GM23248 (cell line): Measurements from ENCODE around the gene STON2. TPM values are rescaled to one million over a fixed set of nuclear protein-coding genes. Genes with fewer than 3 reads are reported as not detected.

Experiments
- DNase-seq: peaks from one replicate; pipeline ENCODE4 v3.0.0-alpha.2; 2015
- H2AFZ ChIP-seq: fragments of 200-600 bp; sonication (generic); 2 replicates; pipeline ENCODE4 v1.6.1; 2016; ENCODE audit warnings: antibody characterized with exemption
- H3F3A ChIP-seq: fragments of 200-600 bp; sonication (generic); 2 replicates; pipeline ENCODE4 v1.6.1; 2016; ENCODE audit warnings: mild to moderate bottlenecking, antibody characterized with exemption, mixed run types; ENCODE audit not compliant: insufficient read depth
- H3K27ac ChIP-seq: fragments of 200-600 bp; sonication (generic); 2 replicates; pipeline ENCODE4 v1.5.1; 2016; ENCODE audit warnings: mild to moderate bottlenecking
- H3K27me3 ChIP-seq: fragments of 200-600 bp; sonication (generic); replicated peaks from 2 replicates; pipeline ENCODE4 v1.6.1; 2016; ENCODE audit warnings: mild to moderate bottlenecking; ENCODE audit not compliant: insufficient read depth
- H3K36me3 ChIP-seq: fragments of 200-600 bp; sonication (generic); 2 replicates; pipeline ENCODE4 v1.6.1; 2016; ENCODE audit warnings: low read depth, mild to moderate bottlenecking
- H3K4me1 ChIP-seq: fragments of 200-600 bp; sonication (generic); 2 replicates; pipeline ENCODE4 v1.6.1; 2016; ENCODE audit warnings: mild to moderate bottlenecking; ENCODE audit not compliant: insufficient read depth
- H3K4me2 ChIP-seq: fragments of 200-600 bp; sonication (generic); one replicate; pipeline ENCODE4 v1.6.1; 2016; ENCODE audit warnings: mild to moderate bottlenecking; ENCODE audit not compliant: unreplicated experiment
- H3K4me3 ChIP-seq: fragments of 200-600 bp; sonication (generic); 2 replicates; pipeline ENCODE4 v1.5.1; 2016; ENCODE audit warnings: mild to moderate bottlenecking
- H3K79me2 ChIP-seq: fragments of 200-600 bp; sonication (generic); 2 replicates; pipeline ENCODE4 v1.6.1; 2016; ENCODE audit warnings: mild to moderate bottlenecking; ENCODE audit not compliant: insufficient read depth
- H3K9ac ChIP-seq: fragments of 200-600 bp; sonication (generic); 2 replicates; pipeline ENCODE4 v1.6.1; 2016; ENCODE audit warnings: mild to moderate bottlenecking
- H3K9me2 ChIP-seq: fragments of 200-600 bp; sonication (generic); 2 replicates; pipeline ENCODE4 v1.6.1; 2016; ENCODE audit warnings: mixed run types, mild to moderate bottlenecking, moderate library complexity; ENCODE audit not compliant: insufficient read depth
- H3K9me3 ChIP-seq: fragments of 200-600 bp; sonication (generic); one replicate; pipeline ENCODE4 v1.6.1; 2017; ENCODE audit warnings: low read depth
- H4K20me1 ChIP-seq: fragments of 200-600 bp; sonication (generic); 2 replicates; pipeline ENCODE4 v1.6.0; 2016; ENCODE audit not compliant: insufficient read depth
- EZH2 ChIP-seq: fragments of 200-600 bp; sonication (generic); IDR thresholded peaks from 2 replicates; pipeline ENCODE4 v1.6.1; 2018; ENCODE audit warnings: antibody characterized with exemption, mild to moderate bottlenecking; ENCODE audit not compliant: insufficient read depth, poor library complexity, severe bottlenecking
- EZH2phosphoT487 ChIP-seq: fragments of 200-600 bp; sonication (generic); IDR thresholded peaks from 2 replicates; pipeline ENCODE4 v1.6.1; 2018; ENCODE audit warnings: antibody characterized with exemption, moderate library complexity, mild to moderate bottlenecking, low read depth; ENCODE audit not compliant: insufficient read depth
- WGBS, 2 experiments: methylation state at CpG; one replicate each; pipeline ENCODE4 v1.1.6; 2015 to 2017; ENCODE audit warnings: low lambda C conversion rate in 2 of 2, low coverage in 1 of 2; ENCODE audit errors: missing lambda C conversion rate in 2 of 2; 5-methylcytosine and 5-hydroxymethylcytosine counted together
- in situ Hi-C: fragments of 300-500 bp; cut with MboI; formaldehyde crosslinking; loops from 2 replicates; pipeline ENCODE4 v1.15.0; 2020
- polyA plus RNA-seq: library from polyadenylated mRNA; unstranded; fragments of >200 nt; fragmentation: Nextera tagmentation; extraction: Ambion mirVana; gene quantifications from 2 replicates; pipeline ENCODE4 v1.2.1, GENCODE V29; 2016
- total RNA-seq: library from RNA; depleted of rRNA; stranded (reverse); fragments of >200 nt; shearing (Covaris generic); gene quantifications from 2 replicates; pipeline ENCODE4 v1.2.3, GENCODE V29; 2014

STON2 gene
- total and polyA plus RNA-seq, 2 experiments from 2014 or later = 0.14 TPM; not detected in 1

DNA sequence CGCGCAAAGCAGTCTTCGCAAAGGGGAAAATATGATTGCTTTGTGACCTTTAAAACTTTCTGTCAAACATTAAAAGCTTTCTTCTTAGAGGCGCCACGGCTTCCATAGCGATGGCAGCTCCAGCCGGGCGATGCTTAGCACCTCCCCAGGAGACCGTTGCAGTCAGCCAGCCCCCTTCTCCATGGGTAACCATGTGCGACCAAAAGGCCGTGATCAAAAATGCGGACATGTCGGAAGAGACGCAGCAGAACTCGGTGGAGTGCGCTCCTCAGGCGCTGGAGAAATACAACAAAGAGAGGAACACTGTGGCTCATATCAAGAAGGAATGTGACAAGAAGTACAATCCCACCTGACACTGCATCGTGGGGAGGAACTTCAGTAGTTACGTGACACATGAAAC is 12.7 kb upstream of the STON2 start:
- no peaks in the 10 kb centered on the region for H3K79me2 ChIP-seq
- H3K9ac ChIP-seq = no peak overlapping the region
- WGBS, 2 experiments = 70 to 73% methylated on average over 19 of the region's 19 CpGs
- no peaks in the 10 kb centered on the region for H3K36me3 ChIP-seq
- no peak overlapping the region for H3K4me3 ChIP-seq
- DNase-seq = no peak
- in situ Hi-C loops = no loop called here
- no peaks in the 10 kb centered on the region for H3K9me3 ChIP-seq
- H3F3A ChIP-seq = no peaks in the 10 kb centered on the region
- no peak overlapping the region for H2AFZ ChIP-seq
- no peaks in the 10 kb centered on the region for H3K4me1 ChIP-seq
- no peak for TF ChIP-seq EZH2
- no peak for TF ChIP-seq EZH2phosphoT487
- no peak overlapping the region for H3K4me2 ChIP-seq
- H4K20me1 ChIP-seq = no peaks in the 10 kb centered on the region
- H3K27me3 ChIP-seq = peaks cover 41% of the 10 kb centered on the region
- H3K9me2 ChIP-seq = no peaks in the 10 kb centered on the region
- no peak overlapping the region for H3K27ac ChIP-seq

GRCh38 chr14:81408595-81408994 is 8.5 kb upstream of the STON2 start:
- peaks cover 53% of the 10 kb centered on the region for H3K27me3 ChIP-seq
- WGBS, 2 experiments = 75 to 82% methylated on average over 1 of the region's 1 CpG
- no peaks in the 10 kb centered on the region for H3F3A ChIP-seq
- no peak for DNase-seq
- in situ Hi-C loops = no loop called here
- H3K9me3 ChIP-seq = no peaks in the 10 kb centered on the region
- no peak overlapping the region for H3K4me3 ChIP-seq
- TF ChIP-seq EZH2 (no peak), EZH2phosphoT487 (no peak)
- H3K4me2 ChIP-seq = no peak overlapping the region
- H3K79me2 ChIP-seq = no peaks in the 10 kb centered on the region
- H3K4me1 ChIP-seq = no peaks in the 10 kb centered on the region
- no peaks in the 10 kb centered on the region for H4K20me1 ChIP-seq
- H3K9ac ChIP-seq = no peak overlapping the region
- no peak overlapping the region for H3K27ac ChIP-seq
- H3K9me2 ChIP-seq = no peaks in the 10 kb centered on the region
- H3K36me3 ChIP-seq = no peaks in the 10 kb centered on the region
- no peak overlapping the region for H2AFZ ChIP-seq

GRCh38 chr14:81406863-81407262 is 6.7 kb upstream of the STON2 start:
- Histone ChIP-seq H3K79me2 (no peaks in the 10 kb centered on the region), H4K20me1 (no peaks in the 10 kb centered on the region), H3K27ac (no peak overlapping the region), H3K9me2 (no peaks in the 10 kb centered on the region), H3K9me3 (no peaks in the 10 kb centered on the region), H3K9ac (no peak overlapping the region), H3K4me3 (no peak overlapping the region), H3K27me3 (peaks cover 53% of the 10 kb centered on the region), H3K4me2 (no peak overlapping the region), H3K4me1 (peaks cover 7% of the 10 kb centered on the region), H2AFZ (no peak overlapping the region), H3F3A (peaks cover 5% of the 10 kb centered on the region; the same call in 1 of the 2 replicates), H3K36me3 (no peaks in the 10 kb centered on the region)
- in situ Hi-C loops = no loop called here
- TF ChIP-seq EZH2phosphoT487 (no peak), EZH2 (no peak)
- peak; percentile 62 for DNase-seq
- 8 to 16% methylated on average over 4 of the region's 4 CpGs for WGBS, 2 experiments

- peaks cover 25% of the 10 kb centered on the region for H3K4me1 ChIP-seq
- peaks cover 36% of the 10 kb centered on the region for H3K27me3 ChIP-seq
- no peak overlapping the region for H3K4me3 ChIP-seq
- H3K9me3 ChIP-seq = no peaks in the 10 kb centered on the region
- H3K9ac ChIP-seq = peak overlapping the region; percentile 26; the same call in 1 of the 2 replicates
- DNase-seq = peak; percentile 66
- no peak for TF ChIP-seq EZH2phosphoT487
- no peak for TF ChIP-seq EZH2
- H3K9me2 ChIP-seq = no peaks in the 10 kb centered on the region
- H3K27ac ChIP-seq = peak overlapping the region; percentile 95; the same call in 1 of the 2 replicates
- in situ Hi-C loops = no loop called here
- H3F3A ChIP-seq = peaks cover 25% of the 10 kb centered on the region
- no peaks in the 10 kb centered on the region for H3K79me2 ChIP-seq
- no peaks in the 10 kb centered on the region for H3K36me3 ChIP-seq
- 13 to 15% methylated on average over 2 of the region's 2 CpGs for WGBS, 2 experiments
- H4K20me1 ChIP-seq = no peaks in the 10 kb centered on the region
- no peak overlapping the region for H2AFZ ChIP-seq
- peak overlapping the region; percentile 64 for H3K4me2 ChIP-seq
Observed at GRCh38 chr14:81402123-81402495, 2.0 kb upstream of the STON2 start.
